ENCODE results near the gene RNASEH2B. TPM values are rescaled to one million over a fixed set of nuclear protein-coding genes. Genes with fewer than 3 reads are reported as not detected.

Gene RNASEH2B
- total RNA-seq, 1 donor from 2014 or later, result 37.2 TPM

DNA sequence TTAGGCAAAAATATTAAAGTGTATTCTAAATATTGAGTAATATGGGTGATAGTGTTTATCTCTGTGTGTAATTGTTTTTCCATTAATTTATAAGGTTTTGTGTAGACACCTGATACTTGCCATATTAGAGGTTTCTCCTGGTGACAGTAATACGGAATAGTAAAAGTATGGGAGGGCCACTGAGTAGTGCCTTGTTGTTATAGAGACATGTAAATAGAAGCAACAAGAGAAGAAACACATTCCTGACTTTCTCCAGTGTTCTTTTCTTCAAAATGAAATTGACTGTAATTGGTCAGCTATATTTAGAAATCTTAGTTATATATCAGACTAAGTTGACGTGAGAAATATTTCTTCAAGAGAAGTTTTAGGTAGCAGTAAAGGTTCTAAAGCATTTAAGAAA, 18.5 kb downstream of the RNASEH2B start:
- intact Hi-C loops (cut with DNase I), result no loop called here
- no peak for DNase-seq (ENCODE audit: low spot score)

- no peak for DNase-seq (ENCODE audit: low spot score)
- intact Hi-C loops (cut with DNase I), result no loop called here
These were observed 19.3 kb downstream of the RNASEH2B start for GRCh38 chr13:50928659-50929462.

DNA sequence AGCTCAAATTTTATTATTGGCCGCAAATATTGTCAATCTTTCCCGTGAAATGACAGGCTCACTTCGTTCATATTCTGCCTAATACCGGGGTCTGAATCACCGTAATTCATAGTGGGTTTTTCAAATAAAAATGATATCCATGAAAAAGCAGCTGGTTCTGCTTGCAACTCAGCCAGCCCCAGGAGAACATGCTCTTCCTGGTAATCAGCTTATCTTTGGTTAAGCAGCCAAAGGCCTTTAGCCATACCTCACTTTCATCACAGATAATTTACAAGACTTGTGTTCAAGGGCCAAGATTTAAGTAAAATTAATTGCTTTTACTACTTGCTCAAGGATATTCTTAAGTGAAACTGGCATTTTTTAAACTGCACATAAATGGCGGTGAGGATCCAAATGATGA, 22.5 kb downstream of the RNASEH2B start:
- intact Hi-C loops (cut with DNase I), result no loop called here
- no peak for DNase-seq (ENCODE audit: low spot score)

GRCh38 chr13:50934735-50935435, 25.3 kb downstream of the RNASEH2B start:
- no peak for DNase-seq (ENCODE audit: low spot score)
- intact Hi-C loops (cut with DNase I), result no loop called here

DNA sequence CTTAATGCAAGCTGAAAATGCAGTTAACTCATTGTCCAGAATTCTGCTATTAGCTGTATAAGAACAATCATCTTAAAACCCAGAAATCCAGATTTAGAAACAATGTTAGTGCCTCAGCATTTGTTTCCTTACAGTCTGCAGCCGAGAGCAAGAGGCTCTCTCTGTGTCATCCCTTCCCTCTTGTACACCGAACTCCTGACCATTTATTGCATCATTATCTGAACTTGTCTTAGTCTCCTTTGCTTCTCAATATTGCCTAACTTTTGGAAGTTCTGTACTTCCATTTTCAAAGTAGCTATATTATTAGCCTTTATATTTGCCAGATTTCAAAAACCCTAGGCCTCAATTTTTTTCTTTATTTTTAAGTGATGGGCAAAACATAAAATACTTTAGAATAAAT, 27.1 kb downstream of the RNASEH2B start:
- intact Hi-C loops (cut with DNase I), result no loop called here
- no peak for DNase-seq (ENCODE audit: low spot score)

- no peak for DNase-seq (ENCODE audit: low spot score)
- intact Hi-C loops (cut with DNase I), result no loop called here
These were observed 30.9 kb downstream of the RNASEH2B start for GRCh38 chr13:50940509-50940908.

DNA sequence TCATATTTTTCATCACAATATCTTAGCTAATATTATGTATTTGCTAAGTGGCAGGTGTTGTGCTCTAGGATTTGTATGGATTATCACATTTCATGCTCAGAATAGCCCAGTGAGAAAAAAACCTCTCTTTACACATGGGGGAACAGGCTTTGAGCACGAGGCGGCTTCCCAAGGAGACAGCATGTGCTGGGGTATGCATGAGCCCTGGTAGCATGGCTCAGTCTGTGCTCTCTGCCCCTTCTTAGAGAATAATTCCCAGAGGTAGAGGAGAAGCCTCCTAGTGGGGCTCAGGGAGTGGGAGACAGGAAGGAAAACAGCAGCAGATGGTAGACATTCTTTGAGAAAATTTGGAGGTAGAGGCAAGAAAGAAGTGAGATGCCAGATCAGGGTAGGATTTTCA, 31.6 kb downstream of the RNASEH2B start:
- intact Hi-C loops (cut with DNase I), result no loop called here

GRCh38 chr13:50942630-50943311, 33.2 kb downstream of the RNASEH2B start:
- intact Hi-C loops (cut with DNase I), result no loop called here

More for the DNA sequence above, 31.6 kb downstream of the RNASEH2B start:
- DNase-seq (ENCODE audit: low spot score), result no peak

GRCh38 chr13:50945669-50946068, 36.1 kb downstream of the RNASEH2B start:
- no peak for DNase-seq (ENCODE audit: low spot score)
- intact Hi-C loops (cut with DNase I), result no loop called here

More at GRCh38 chr13:50942630-50943311, 33.2 kb downstream of the RNASEH2B start:
- no peak for DNase-seq (ENCODE audit: low spot score)

DNA sequence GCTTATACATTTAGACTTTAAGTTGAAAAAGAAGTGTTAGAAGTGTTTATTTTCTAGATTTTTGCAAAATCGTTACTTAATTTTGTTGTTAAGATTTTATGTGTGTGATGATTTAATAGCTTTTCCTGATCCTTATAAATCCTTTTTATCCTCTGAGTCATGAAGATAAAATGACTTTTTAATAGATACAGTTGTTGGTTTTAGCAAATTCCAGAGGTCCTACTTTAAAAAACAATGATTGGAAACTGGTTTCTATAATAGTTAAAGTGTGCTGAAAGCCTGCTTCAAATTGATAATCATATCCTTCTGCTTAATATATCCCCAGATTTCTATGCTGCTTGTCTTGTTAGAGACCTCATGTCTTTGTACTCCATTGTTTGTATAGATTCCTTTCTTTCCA, 39.0 kb downstream of the RNASEH2B start:
- no peak for DNase-seq (ENCODE audit: low spot score)
- intact Hi-C loops (cut with DNase I), result no loop called here

DNA sequence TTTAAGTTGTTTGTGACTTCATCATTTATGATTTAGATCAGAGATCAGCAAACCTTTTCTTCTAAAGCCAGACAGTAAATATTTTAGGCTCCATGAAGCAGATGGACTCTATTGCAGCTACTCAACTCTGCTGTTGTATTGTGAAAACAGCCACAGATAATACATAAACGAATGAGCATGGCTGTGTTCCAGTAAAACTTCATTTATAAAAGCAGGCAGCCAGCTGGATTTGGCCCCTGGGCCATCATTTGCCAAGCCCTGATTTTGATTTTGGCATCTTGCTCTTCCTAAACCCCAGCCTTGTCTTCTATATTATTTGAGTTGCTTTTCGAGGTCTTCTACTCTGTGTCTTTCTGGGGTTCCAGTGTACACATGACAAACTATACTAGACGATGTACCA, 41.3 kb downstream of the RNASEH2B start:
- intact Hi-C loops (cut with DNase I), result no loop called here
- DNase-seq (ENCODE audit: low spot score), result no peak

GRCh38 chr13:50951366-50951765, 41.8 kb downstream of the RNASEH2B start:
- DNase-seq (ENCODE audit: low spot score), result no peak
- intact Hi-C loops (cut with DNase I), result no loop called here

DNA sequence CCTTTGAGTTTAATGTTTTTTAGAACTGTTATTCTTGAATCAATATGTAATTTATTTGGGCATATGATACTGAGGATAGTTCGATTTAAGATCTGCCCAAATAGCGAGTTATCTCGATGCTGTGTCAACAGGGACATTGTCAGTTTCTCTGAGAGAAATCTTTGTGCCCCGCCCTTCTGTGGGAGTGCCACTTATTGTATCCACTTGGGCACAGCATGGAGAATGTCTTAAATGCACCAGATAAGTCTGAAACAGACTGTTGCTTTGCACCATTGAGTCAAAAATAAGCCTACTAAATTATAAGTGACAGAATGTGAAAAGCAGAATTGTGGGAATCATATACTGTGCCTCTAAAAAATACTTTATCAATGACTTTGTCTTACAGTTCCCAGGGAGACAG, 45.6 kb downstream of the RNASEH2B start:
- no peak for DNase-seq (ENCODE audit: low spot score)
- intact Hi-C loops (cut with DNase I), result no loop called here

DNA sequence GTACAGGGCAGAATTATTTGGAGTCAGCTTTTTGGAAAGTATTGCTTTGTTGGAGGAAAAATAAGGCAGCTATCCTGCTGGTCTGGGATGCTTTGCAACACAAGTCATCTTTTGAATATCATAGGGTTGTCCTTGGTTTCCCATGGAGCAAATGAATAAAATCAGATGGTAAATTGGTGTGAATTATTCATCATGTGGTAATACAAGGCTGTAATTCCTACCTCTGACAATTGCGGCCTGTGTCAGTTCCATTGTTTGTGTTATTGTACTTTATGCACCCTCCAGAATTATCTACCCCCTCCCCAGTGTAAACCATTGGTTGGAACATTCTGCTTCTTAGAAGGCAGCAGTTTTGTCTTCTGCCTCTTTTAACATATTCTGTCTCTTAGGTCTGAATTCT, 46.2 kb downstream of the RNASEH2B start:
- intact Hi-C loops (cut with DNase I), result no loop called here
- DNase-seq (ENCODE audit: low spot score), result no peak

DNA sequence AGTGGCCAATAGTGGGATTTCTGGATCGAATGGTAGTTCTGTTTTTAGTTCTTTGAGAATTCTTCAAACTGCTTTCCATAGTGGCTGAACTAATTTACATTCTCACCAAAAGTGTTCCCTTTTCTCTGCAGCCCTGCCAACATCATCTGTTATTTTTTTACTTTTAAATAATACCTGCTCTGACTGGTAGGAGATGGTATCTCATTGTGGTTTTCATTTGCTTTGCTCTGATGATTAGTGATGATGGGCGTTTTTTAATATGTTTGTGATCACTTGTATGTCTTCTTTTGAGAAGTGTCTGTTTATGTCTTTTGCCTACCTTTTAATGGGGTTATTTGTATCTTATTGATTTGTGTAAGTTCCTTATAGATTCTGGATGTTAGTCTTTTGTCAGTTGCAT, 48.0 kb downstream of the RNASEH2B start:
- intact Hi-C loops (cut with DNase I), result no loop called here
- DNase-seq (ENCODE audit: low spot score), result no peak

DNA sequence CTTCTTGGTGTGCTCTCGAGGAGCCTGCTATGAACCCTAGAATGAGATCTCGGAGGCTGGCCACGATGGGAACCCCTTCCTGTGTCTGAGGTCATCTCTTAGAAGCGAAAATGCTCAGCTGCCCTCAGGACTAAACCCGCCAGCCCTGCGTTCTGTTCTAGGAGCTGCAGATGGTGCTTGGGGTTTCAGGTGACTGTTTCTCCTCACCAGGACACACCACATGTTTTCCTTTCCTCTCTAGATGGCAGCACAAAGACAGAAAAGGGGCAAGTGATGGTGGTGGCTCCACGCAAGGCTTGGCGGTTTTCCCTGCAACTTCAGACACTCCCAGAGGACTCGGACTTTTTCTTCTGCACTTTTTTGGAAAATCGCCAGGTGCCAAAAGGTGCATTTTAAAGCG, 60.1 kb downstream of the RNASEH2B start:
- intact Hi-C loops (cut with DNase I), result loop anchor here (5.0 kb wide), 1 partner anchor 98 kb away; no protein-coding TSS in a partner anchor

DNA sequence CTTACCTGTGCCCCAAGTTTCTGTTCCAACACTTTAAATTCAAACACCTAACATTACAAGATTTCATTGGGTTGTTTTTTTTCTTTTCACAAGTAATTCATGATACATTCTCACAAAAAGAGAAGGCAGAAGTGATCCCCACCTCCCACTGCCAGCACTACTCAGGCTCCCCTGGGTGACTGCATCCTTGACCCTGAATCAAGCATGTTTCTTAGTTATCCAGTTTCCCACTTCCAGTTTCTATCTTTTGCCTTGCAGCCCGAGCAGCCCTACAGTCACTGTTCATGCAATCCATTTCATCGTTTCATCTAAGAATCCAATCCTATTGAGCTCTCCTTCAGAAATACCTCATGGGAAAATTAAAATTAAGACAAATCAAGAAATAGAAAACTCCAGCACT, 61.4 kb downstream of the RNASEH2B start:
- intact Hi-C loops (cut with DNase I), result loop anchor here (5.0 kb wide), 1 partner anchor 96 kb away; no protein-coding TSS in a partner anchor
- DNase-seq (ENCODE audit: low spot score), result no peak

More for the DNA sequence above, 60.1 kb downstream of the RNASEH2B start:
- DNase-seq (ENCODE audit: low spot score), result no peak

- no peak for DNase-seq (ENCODE audit: low spot score)
- intact Hi-C loops (cut with DNase I), result loop anchor here (5.0 kb wide), 1 partner anchor 93 kb away; no protein-coding TSS in a partner anchor
These were observed 64.7 kb downstream of the RNASEH2B start for GRCh38 chr13:50974268-50974667.

DNA sequence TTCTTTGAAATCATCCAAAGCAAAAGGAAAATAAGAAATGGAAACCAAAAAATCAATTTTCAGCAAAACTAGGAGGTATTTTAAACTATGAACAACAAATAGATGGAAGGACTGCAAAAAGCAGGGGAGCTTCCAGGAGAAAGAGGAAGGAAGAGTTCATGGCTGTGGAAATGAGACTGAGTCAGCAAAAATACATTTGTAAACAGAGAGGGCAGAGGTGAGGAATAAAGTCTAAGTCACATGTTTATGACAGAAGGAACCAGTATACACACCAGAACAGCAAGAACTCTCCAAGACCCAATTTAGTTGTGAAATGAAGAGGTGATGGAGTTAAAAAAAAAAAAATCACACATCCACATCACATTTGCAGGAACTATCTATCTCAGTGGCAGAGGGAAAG, 69.6 kb downstream of the RNASEH2B start:
- no peak for DNase-seq (ENCODE audit: low spot score)
- intact Hi-C loops (cut with DNase I), result no loop called here

GRCh38 chr13:50981686-50982085, 72.1 kb downstream of the RNASEH2B start:
- intact Hi-C loops (cut with DNase I), result no loop called here
- no peak for DNase-seq (ENCODE audit: low spot score)

All from cardiac septum (tissue), 1 donor.